Measurements from ENCODE around the gene SLX9. TPM values are rescaled to one million over a fixed set of nuclear protein-coding genes. Genes with fewer than 3 reads are reported as not detected.
A peak's percentile ranks its signal among the peaks of the same experiment; 100 is the strongest.

Gene SLX9
- total and polyA plus RNA-seq, 2 donors (not counting 3 experiments of a cell fraction or from before 2014, with no cell fraction given), result 27.0 to 50.6 TPM

DNA sequence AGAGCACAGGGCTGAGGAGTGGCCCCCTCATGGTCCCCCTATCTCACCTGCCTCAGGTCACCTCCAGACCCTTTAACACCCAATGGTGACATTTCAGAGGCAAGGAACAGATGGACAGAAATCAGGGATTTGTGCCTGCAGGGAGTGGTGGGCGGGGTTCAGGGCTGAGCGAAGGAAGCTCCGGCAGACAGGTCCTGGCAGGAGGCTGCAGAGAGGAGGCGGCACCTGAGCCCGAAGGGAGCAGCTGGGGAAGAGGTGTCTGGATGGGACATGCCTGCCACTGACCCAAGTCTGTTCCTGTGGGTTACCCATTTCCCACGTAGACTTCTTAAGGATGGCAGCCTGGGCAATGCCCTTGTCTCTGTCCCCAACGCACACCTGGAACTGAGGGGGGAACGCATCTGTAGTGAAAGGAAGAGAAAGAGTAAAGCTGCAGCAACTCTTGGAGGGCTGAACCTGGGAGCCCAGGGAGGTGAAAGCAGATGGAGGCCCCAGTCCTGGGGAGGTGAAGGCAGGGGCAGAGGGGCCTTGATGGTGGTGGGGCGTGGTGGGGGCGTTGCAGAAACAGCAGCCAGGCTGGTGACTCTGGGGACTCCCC, 72.9 kb downstream of the SLX9 start:
- ChIA-PET CTCF (interaction anchor here (1.0 to 3.3 kb wide), 13 partner anchors 9 to 124 kb away, joined by 3 to 21 read pairs (median 4); no protein-coding TSS in a partner anchor), POLR2A (interaction anchor here (1.0 kb wide), 1 partner anchor 12 kb away, joined by 4 read pairs; no protein-coding TSS in a partner anchor)
- Histone ChIP-seq H2AFZ (ENCODE audit: low read depth, low read length) (no peak overlapping the region), H3K9ac (replicated peaks; ENCODE audit: extremely low read depth, insufficient read depth, low read length) (peak overlapping the region; percentile 50), H3K79me2 (ENCODE audit: control insufficient read depth, insufficient read depth, low read length) (no peaks in the 10 kb centered on the region), H3K4me2 (ENCODE audit: insufficient read depth, low read length) (peak overlapping the region; percentile 33), H3K27me3 (ENCODE audit: control insufficient read depth in 2 of 2, insufficient read depth in 2 of 2, low read length in 2 of 2) (no peaks in the 10 kb centered on the region), H3K36me3 (ENCODE audit: control insufficient read depth in 2 of 2, extremely low read depth in 1 of 2, insufficient read depth in 2 of 2, low read length in 2 of 2) (no peaks in the 10 kb centered on the region), H3K4me1 (ENCODE audit: control insufficient read depth, extremely low read depth, insufficient read depth, low read length) (peaks cover 28% of the 10 kb centered on the region), H3K9me3 (replicated peaks; ENCODE audit: control insufficient read depth, insufficient read depth, low read length) (no peaks in the 10 kb centered on the region), H3K9me1 (replicated peaks; ENCODE audit: control insufficient read depth, extremely low read depth, insufficient read depth, low read length) (no peaks in the 10 kb centered on the region), H3K4me3 (replicated peaks in 1 of 3; ENCODE audit: insufficient read depth in 1 of 3, low read depth in 1 of 3, low read length in 3 of 3) (no peak overlapping the region), H4K20me1 (replicated peaks; ENCODE audit: control insufficient read depth, extremely low read depth, insufficient read depth, low read length) (no peaks in the 10 kb centered on the region), H3K27ac (ENCODE audit: insufficient read depth, low read depth, low read length) (peak overlapping the region; percentile 77)
- TF ChIP-seq EZH2 (IDR thresholded peaks at IDR 0.05; ENCODE audit: borderline replicate concordance, low read depth, low read length, severe bottlenecking) (no peak), MAX (IDR thresholded peaks at IDR 0.05; ENCODE audit: insufficient read depth, insufficient read length) (no peak), FOS (IDR thresholded peaks at IDR 0.05; ENCODE audit: borderline replicate concordance, insufficient read depth, low read length) (no peak), JUN (IDR thresholded peaks at IDR 0.05; ENCODE audit: borderline replicate concordance, insufficient read depth, insufficient read length, low read depth) (no peak), POLR2AphosphoS5 (IDR thresholded peaks at IDR 0.05; ENCODE audit: insufficient read depth, low read depth, low read length) (no peak), MYC (IDR thresholded peaks at IDR 0.05; ENCODE audit: low read depth, low read length) (no peak), POLR2A (IDR thresholded peaks at IDR 0.05; ENCODE audit: low read depth, low read length) (no peak), GATA2 (IDR thresholded peaks at IDR 0.05; ENCODE audit: insufficient read depth, insufficient read length, low read depth, low read length) (no peak)
- TF ChIP-seq, protein P1, sequence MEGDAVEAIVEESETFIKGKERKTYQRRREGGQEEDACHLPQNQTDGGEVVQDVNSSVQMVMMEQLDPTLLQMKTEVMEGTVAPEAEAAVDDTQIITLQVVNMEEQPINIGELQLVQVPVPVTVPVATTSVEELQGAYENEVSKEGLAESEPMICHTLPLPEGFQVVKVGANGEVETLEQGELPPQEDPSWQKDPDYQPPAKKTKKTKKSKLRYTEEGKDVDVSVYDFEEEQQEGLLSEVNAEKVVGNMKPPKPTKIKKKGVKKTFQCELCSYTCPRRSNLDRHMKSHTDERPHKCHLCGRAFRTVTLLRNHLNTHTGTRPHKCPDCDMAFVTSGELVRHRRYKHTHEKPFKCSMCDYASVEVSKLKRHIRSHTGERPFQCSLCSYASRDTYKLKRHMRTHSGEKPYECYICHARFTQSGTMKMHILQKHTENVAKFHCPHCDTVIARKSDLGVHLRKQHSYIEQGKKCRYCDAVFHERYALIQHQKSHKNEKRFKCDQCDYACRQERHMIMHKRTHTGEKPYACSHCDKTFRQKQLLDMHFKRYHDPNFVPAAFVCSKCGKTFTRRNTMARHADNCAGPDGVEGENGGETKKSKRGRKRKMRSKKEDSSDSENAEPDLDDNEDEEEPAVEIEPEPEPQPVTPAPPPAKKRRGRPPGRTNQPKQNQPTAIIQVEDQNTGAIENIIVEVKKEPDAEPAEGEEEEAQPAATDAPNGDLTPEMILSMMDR (IDR thresholded peaks at IDR 0.05; ENCODE audit: extremely low read depth in 1 of 2, insufficient read depth in 1 of 2, low read depth in 1 of 2, low read length in 2 of 2), result no peak
- BruUV-seq (replicated peaks), result TSS peak; percentile 60
- no peak for FAIRE-seq
- intact Hi-C loops (cut with micrococcal nuclease), result loop anchor here (1.0 to 2.0 kb wide), 3 partner anchors 30 to 116 kb away; no protein-coding TSS in a partner anchor
- dilution Hi-C loops (cut with MboI; ENCODE audit: extremely low pct_ligation_motif_present, low sequenced_read_pairs), result no loop called here
- no peak for DNase-seq (ENCODE audit: low read depth, low spot score)

All from endothelial cell of umbilical vein (primary cell).